ENCODE results near the gene FAM184B.

GRCh38 chr4:17702641-17703040, 78.8 kb downstream of the FAM184B start:
- TF ChIP-seq POLR2A (IDR thresholded peaks at IDR 0.05; ENCODE audit: low read length): no peak
- TF ChIP-seq GATA1 (IDR thresholded peaks at IDR 0.05; ENCODE audit: low read depth, low read length): no peak

Data from erythroblast (primary cell).